GM23338 (cell line): Measurements from ENCODE around the gene GLP1R. TPM values are rescaled to one million over a fixed set of nuclear protein-coding genes. Genes with fewer than 3 reads are reported as not detected.

ENCODE experiments used
- ATAC-seq: fragments of 200-7000 bp; cut with Tn5 transposase; 3 replicates; pipeline ENCODE4 v1.9.1; 2020
- DNase-seq: peaks from one replicate; pipeline ENCODE4 v3.0.0-alpha.2; 2015; ENCODE audit warnings: low spot score
- H2AFZ ChIP-seq: fragments of 200-600 bp; sonication (generic); 2 replicates; pipeline ENCODE4 v1.8.0; 2016; ENCODE audit warnings: antibody characterized with exemption, mild to moderate bottlenecking, moderate library complexity
- H3F3A ChIP-seq: fragments of 200-600 bp; sonication (generic); replicated peaks from 2 replicates; pipeline ENCODE4 v1.8.0; 2017; ENCODE audit warnings: antibody characterized with exemption, mixed run types, low read depth
- H3K27ac ChIP-seq: fragments of 200-600 bp; sonication (generic); 2 replicates; pipeline ENCODE4 v1.6.1; 2016; ENCODE audit warnings: low read depth
- H3K27me3 ChIP-seq: fragments of 200-600 bp; sonication (generic); 2 replicates; pipeline ENCODE4 v1.8.0; 2016; ENCODE audit warnings: mild to moderate bottlenecking, mixed run types, moderate library complexity; ENCODE audit not compliant: insufficient read depth
- H3K36me3 ChIP-seq: fragments of 200-600 bp; sonication (generic); 2 replicates; pipeline ENCODE4 v1.8.0; 2016; ENCODE audit warnings: mild to moderate bottlenecking; ENCODE audit not compliant: insufficient read depth
- H3K4me1 ChIP-seq: fragments of 200-600 bp; sonication (generic); 2 replicates; pipeline ENCODE4 v1.8.0; 2016; ENCODE audit warnings: mild to moderate bottlenecking, moderate library complexity; ENCODE audit not compliant: insufficient read depth
- H3K4me2 ChIP-seq: fragments of 200-600 bp; sonication (generic); 2 replicates; pipeline ENCODE4 v1.7.1; 2017; ENCODE audit warnings: mixed run types
- H3K4me3 ChIP-seq: fragments of 200-600 bp; sonication (generic); 2 replicates; pipeline ENCODE4 v1.6.1; 2016; ENCODE audit warnings: mixed run types
- H3K79me2 ChIP-seq: fragments of 200-600 bp; sonication (generic); replicated peaks from 2 replicates; pipeline ENCODE4 v1.8.0; 2017; ENCODE audit warnings: mild to moderate bottlenecking; ENCODE audit not compliant: insufficient read depth
- H3K9me2 ChIP-seq: fragments of 200-600 bp; sonication (generic); 2 replicates; pipeline ENCODE4 v1.8.0; 2017; ENCODE audit not compliant: insufficient read depth
- H4K20me1 ChIP-seq: fragments of 200-600 bp; sonication (generic); replicated peaks from 2 replicates; pipeline ENCODE4 v1.8.0; 2017; ENCODE audit warnings: mild to moderate bottlenecking; ENCODE audit not compliant: insufficient read depth
- H3K27ac Mint-ChIP-seq: 2 replicates; pipeline ENCODE4 v1.8.0; 2020; ENCODE audit warnings: inconsistent platforms, mild to moderate bottlenecking, moderate library complexity, mixed read lengths
- H3K27me3 Mint-ChIP-seq: 3 replicates; pipeline ENCODE4 v1.8.0; 2022; ENCODE audit warnings: low read depth, mild to moderate bottlenecking, moderate library complexity, mixed read lengths, inconsistent platforms; ENCODE audit not compliant: insufficient read depth, poor library complexity
- H3K36me3 Mint-ChIP-seq: 3 replicates; pipeline ENCODE4 v1.8.0; 2021; ENCODE audit warnings: low read depth, mild to moderate bottlenecking, inconsistent platforms, moderate library complexity, mixed read lengths
- H3K4me1 Mint-ChIP-seq: 3 replicates; pipeline ENCODE4 v1.8.0; 2020; ENCODE audit warnings: mild to moderate bottlenecking, inconsistent platforms, mixed read lengths
- H3K4me3 Mint-ChIP-seq: 3 replicates; pipeline ENCODE4 v1.8.0; 2021; ENCODE audit warnings: moderate library complexity, mild to moderate bottlenecking, inconsistent platforms, mixed read lengths
- H3K9me3 Mint-ChIP-seq: 3 replicates; pipeline ENCODE4 v1.8.0; 2020; ENCODE audit warnings: moderate library complexity, mild to moderate bottlenecking, inconsistent platforms, mixed read lengths
- CREB1 ChIP-seq: fragments of 250-450 bp; sonication (Bioruptor Pico); IDR thresholded peaks from 2 replicates; pipeline ENCODE4 v1.5.0; 2020; ENCODE audit warnings: low read depth, mild to moderate bottlenecking, moderate library complexity
- EZH2 ChIP-seq: fragments of 200-600 bp; sonication (generic); IDR thresholded peaks from one replicate; pipeline ENCODE4 v1.8.0; 2017; ENCODE audit warnings: antibody characterized with exemption, mild to moderate bottlenecking, low read depth; ENCODE audit not compliant: unreplicated experiment
- EZH2phosphoT487 ChIP-seq: fragments of 200-600 bp; sonication (generic); IDR thresholded peaks from one replicate; pipeline ENCODE4 v1.8.1; 2018; ENCODE audit warnings: antibody characterized with exemption; ENCODE audit not compliant: unreplicated experiment
- JUNB ChIP-seq: IDR thresholded peaks from one replicate; pipeline ENCODE4 v1.6.1; 2016; ENCODE audit warnings: antibody characterized with exemption; ENCODE audit not compliant: unreplicated experiment
- NANOG ChIP-seq: IDR thresholded peaks from 2 replicates; pipeline ENCODE4 v1.6.1; 2016; ENCODE audit warnings: antibody characterized with exemption, borderline replicate concordance
- POLR2AphosphoS5 ChIP-seq: IDR thresholded peaks from 2 replicates; pipeline ENCODE4 v1.6.1; 2016; ENCODE audit warnings: antibody characterized with exemption, low read depth
- STAT1 ChIP-seq: IDR thresholded peaks from one replicate; pipeline ENCODE4 v1.6.1; 2016; ENCODE audit warnings: antibody characterized with exemption; ENCODE audit not compliant: unreplicated experiment
- ZNF114 ChIP-seq: fragments of 250-450 bp; sonication (Bioruptor Pico); IDR thresholded peaks from 2 replicates; pipeline ENCODE4 v1.5.0; 2020; ENCODE audit warnings: mild to moderate bottlenecking, moderate library complexity
- ZNF331 ChIP-seq: fragments of 250-450 bp; sonication (Bioruptor Pico); IDR thresholded peaks from 2 replicates; pipeline ENCODE4 v1.5.0; 2020; ENCODE audit warnings: low read depth, mild to moderate bottlenecking, moderate library complexity
- polyA plus RNA-seq: library from polyadenylated mRNA; unstranded; fragments of >200 nt; fragmentation: Nextera tagmentation; extraction: Ambion mirVana; gene quantifications from 2 replicates; pipeline ENCODE4 v1.2.1, GENCODE V29; 2016
- total RNA-seq: library from RNA; depleted of rRNA; stranded (reverse); fragments of >200 nt; shearing (Covaris generic); gene quantifications from 2 replicates; pipeline ENCODE4 v1.2.3, GENCODE V29; 2014
- TF ChIP-seq, protein P1 (sequence below): fragments of 250-450 bp; sonication (Bioruptor Pico); IDR thresholded peaks from 2 replicates; pipeline ENCODE4 v1.5.0; 2020; ENCODE audit warnings: mild to moderate bottlenecking, moderate library complexity
- TF ChIP-seq, protein P2 (sequence below): IDR thresholded peaks from one replicate; pipeline ENCODE4 v1.6.1; 2018; ENCODE audit warnings: antibody characterized with exemption; ENCODE audit not compliant: unreplicated experiment
- TF ChIP-seq, protein P3 (sequence below): IDR thresholded peaks from 2 replicates; pipeline ENCODE4 v1.6.1; 2016; ENCODE audit warnings: antibody characterized with exemption
- TF ChIP-seq, protein P4 (sequence below), 2 experiments: fragments of 200-600 bp in 1 of 2; sonication (generic) in 1 of 2; conservative IDR thresholded peaks; 2 replicates each; pipeline versions ENCODE4 v1.5.1 to v1.6.1; 2016 to 2017; ENCODE audit warnings: antibody characterized with exemption in 2 of 2, low read depth in 2 of 2, mild to moderate bottlenecking in 2 of 2, moderate library complexity in 1 of 2

GLP1R gene
- total and polyA plus RNA-seq, 2 experiments from 2014 or later, result 0.42 to 3.7 TPM

DNA sequence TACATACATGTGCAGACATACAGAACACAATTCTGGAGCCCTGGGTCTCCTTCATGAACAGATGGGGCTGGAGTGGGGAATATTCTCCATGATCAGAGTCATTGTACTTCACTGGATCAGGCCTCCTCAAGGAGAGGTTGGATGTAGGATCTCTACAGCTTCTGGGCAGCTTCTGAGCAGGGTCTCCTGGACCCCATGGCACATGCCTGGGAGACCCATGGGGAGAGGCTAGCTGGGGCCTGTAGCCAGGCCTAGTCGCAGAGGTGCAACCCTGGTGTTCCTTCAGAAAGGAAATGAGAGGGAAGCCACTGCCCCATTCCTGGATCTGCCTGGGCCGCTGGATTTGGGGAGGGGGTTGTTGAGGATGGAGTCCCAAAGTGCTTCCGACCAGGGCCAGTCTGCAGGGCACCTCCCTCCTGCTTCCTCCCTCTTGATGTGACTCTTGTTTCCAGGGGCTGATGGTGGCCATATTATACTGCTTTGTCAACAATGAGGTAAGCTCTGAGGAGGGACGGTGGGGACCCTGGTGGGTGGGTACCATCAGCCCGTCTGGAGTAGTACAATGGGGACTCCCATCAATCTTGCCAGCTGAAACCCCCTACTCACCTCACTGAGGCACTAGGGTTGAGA, 31.8 kb downstream of the GLP1R start:
- no peaks in the 10 kb centered on the region; the same call in 1 of the 2 replicates for H3K4me1 ChIP-seq
- no peaks in the 10 kb centered on the region for H3K27me3 ChIP-seq
- no peak for DNase-seq
- H3K27me3 Mint-ChIP-seq, result peaks cover 12% of the 10 kb centered on the region
- H4K20me1 ChIP-seq, result no peaks in the 10 kb centered on the region
- no peak for TF ChIP-seq POLR2AphosphoS5
- TF ChIP-seq, protein P1, sequence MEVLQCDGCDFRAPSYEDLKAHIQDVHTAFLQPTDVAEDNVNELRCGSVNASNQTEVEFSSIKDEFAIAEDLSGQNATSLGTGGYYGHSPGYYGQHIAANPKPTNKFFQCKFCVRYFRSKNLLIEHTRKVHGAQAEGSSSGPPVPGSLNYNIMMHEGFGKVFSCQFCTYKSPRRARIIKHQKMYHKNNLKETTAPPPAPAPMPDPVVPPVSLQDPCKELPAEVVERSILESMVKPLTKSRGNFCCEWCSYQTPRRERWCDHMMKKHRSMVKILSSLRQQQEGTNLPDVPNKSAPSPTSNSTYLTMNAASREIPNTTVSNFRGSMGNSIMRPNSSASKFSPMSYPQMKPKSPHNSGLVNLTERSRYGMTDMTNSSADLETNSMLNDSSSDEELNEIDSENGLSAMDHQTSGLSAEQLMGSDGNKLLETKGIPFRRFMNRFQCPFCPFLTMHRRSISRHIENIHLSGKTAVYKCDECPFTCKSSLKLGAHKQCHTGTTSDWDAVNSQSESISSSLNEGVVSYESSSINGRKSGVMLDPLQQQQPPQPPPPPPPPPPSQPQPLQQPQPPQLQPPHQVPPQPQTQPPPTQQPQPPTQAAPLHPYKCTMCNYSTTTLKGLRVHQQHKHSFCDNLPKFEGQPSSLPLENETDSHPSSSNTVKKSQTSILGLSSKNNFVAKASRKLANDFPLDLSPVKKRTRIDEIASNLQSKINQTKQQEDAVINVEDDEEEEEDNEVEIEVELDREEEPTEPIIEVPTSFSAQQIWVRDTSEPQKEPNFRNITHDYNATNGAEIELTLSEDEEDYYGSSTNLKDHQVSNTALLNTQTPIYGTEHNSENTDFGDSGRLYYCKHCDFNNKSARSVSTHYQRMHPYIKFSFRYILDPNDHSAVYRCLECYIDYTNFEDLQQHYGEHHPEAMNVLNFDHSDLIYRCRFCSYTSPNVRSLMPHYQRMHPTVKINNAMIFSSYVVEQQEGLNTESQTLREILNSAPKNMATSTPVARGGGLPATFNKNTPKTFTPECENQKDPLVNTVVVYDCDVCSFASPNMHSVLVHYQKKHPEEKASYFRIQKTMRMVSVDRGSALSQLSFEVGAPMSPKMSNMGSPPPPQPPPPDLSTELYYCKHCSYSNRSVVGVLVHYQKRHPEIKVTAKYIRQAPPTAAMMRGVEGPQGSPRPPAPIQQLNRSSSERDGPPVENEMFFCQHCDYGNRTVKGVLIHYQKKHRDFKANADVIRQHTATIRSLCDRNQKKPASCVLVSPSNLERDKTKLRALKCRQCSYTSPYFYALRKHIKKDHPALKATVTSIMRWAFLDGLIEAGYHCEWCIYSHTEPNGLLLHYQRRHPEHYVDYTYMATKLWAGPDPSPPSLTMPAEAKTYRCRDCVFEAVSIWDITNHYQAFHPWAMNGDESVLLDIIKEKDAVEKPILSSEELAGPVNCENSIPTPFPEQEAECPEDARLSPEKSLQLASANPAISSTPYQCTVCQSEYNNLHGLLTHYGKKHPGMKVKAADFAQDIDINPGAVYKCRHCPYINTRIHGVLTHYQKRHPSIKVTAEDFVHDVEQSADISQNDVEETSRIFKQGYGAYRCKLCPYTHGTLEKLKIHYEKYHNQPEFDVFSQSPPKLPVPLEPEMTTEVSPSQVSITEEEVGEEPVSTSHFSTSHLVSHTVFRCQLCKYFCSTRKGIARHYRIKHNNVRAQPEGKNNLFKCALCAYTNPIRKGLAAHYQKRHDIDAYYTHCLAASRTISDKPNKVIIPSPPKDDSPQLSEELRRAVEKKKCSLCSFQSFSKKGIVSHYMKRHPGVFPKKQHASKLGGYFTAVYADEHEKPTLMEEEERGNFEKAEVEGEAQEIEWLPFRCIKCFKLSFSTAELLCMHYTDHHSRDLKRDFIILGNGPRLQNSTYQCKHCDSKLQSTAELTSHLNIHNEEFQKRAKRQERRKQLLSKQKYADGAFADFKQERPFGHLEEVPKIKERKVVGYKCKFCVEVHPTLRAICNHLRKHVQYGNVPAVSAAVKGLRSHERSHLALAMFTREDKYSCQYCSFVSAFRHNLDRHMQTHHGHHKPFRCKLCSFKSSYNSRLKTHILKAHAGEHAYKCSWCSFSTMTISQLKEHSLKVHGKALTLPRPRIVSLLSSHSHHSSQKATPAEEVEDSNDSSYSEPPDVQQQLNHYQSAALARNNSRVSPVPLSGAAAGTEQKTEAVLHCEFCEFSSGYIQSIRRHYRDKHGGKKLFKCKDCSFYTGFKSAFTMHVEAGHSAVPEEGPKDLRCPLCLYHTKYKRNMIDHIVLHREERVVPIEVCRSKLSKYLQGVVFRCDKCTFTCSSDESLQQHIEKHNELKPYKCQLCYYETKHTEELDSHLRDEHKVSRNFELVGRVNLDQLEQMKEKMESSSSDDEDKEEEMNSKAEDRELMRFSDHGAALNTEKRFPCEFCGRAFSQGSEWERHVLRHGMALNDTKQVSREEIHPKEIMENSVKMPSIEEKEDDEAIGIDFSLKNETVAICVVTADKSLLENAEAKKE (CRISPR knock-in tag), result no peak
- TF ChIP-seq JUNB, result no peak
- no peak for TF ChIP-seq ZNF331 (CRISPR knock-in tag)
- TF ChIP-seq EZH2, result no peak
- no peak for TF ChIP-seq EZH2phosphoT487
- no peak for TF ChIP-seq STAT1
- TF ChIP-seq, protein P2, sequence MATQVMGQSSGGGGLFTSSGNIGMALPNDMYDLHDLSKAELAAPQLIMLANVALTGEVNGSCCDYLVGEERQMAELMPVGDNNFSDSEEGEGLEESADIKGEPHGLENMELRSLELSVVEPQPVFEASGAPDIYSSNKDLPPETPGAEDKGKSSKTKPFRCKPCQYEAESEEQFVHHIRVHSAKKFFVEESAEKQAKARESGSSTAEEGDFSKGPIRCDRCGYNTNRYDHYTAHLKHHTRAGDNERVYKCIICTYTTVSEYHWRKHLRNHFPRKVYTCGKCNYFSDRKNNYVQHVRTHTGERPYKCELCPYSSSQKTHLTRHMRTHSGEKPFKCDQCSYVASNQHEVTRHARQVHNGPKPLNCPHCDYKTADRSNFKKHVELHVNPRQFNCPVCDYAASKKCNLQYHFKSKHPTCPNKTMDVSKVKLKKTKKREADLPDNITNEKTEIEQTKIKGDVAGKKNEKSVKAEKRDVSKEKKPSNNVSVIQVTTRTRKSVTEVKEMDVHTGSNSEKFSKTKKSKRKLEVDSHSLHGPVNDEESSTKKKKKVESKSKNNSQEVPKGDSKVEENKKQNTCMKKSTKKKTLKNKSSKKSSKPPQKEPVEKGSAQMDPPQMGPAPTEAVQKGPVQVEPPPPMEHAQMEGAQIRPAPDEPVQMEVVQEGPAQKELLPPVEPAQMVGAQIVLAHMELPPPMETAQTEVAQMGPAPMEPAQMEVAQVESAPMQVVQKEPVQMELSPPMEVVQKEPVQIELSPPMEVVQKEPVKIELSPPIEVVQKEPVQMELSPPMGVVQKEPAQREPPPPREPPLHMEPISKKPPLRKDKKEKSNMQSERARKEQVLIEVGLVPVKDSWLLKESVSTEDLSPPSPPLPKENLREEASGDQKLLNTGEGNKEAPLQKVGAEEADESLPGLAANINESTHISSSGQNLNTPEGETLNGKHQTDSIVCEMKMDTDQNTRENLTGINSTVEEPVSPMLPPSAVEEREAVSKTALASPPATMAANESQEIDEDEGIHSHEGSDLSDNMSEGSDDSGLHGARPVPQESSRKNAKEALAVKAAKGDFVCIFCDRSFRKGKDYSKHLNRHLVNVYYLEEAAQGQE, result no peak
- TF ChIP-seq, protein P3, sequence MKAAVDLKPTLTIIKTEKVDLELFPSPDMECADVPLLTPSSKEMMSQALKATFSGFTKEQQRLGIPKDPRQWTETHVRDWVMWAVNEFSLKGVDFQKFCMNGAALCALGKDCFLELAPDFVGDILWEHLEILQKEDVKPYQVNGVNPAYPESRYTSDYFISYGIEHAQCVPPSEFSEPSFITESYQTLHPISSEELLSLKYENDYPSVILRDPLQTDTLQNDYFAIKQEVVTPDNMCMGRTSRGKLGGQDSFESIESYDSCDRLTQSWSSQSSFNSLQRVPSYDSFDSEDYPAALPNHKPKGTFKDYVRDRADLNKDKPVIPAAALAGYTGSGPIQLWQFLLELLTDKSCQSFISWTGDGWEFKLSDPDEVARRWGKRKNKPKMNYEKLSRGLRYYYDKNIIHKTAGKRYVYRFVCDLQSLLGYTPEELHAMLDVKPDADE, result no peak
- TF ChIP-seq CREB1 (CRISPR knock-in tag), result no peak
- no peak for TF ChIP-seq ZNF114 (CRISPR knock-in tag)
- no peak for TF ChIP-seq NANOG
- TF ChIP-seq, protein P4, sequence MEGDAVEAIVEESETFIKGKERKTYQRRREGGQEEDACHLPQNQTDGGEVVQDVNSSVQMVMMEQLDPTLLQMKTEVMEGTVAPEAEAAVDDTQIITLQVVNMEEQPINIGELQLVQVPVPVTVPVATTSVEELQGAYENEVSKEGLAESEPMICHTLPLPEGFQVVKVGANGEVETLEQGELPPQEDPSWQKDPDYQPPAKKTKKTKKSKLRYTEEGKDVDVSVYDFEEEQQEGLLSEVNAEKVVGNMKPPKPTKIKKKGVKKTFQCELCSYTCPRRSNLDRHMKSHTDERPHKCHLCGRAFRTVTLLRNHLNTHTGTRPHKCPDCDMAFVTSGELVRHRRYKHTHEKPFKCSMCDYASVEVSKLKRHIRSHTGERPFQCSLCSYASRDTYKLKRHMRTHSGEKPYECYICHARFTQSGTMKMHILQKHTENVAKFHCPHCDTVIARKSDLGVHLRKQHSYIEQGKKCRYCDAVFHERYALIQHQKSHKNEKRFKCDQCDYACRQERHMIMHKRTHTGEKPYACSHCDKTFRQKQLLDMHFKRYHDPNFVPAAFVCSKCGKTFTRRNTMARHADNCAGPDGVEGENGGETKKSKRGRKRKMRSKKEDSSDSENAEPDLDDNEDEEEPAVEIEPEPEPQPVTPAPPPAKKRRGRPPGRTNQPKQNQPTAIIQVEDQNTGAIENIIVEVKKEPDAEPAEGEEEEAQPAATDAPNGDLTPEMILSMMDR (conservative IDR thresholded peaks at IDR 0.05; ENCODE audit: low read depth in 2 of 2), result no peak
- H3K9me3 Mint-ChIP-seq, result no peaks in the 10 kb centered on the region
- no peak overlapping the region for H3K4me2 ChIP-seq
- peaks cover 13% of the 10 kb centered on the region for H3K4me1 Mint-ChIP-seq
- H3K27ac ChIP-seq, result no peak overlapping the region
- no peaks in the 10 kb centered on the region for H3K9me2 ChIP-seq
- H3K79me2 ChIP-seq, result no peaks in the 10 kb centered on the region
- no peak for ATAC-seq
- no peak overlapping the region for H3K4me3 ChIP-seq
- H3F3A ChIP-seq, result no peaks in the 10 kb centered on the region
- no peaks in the 10 kb centered on the region for H3K36me3 ChIP-seq
- H3K27ac Mint-ChIP-seq, result no peak overlapping the region
- no peak overlapping the region for H3K4me3 Mint-ChIP-seq
- no peaks in the 10 kb centered on the region for H3K36me3 Mint-ChIP-seq
- no peak overlapping the region for H2AFZ ChIP-seq
